ENCODE data around the gene DIPK1C.

GRCh38 chr18:74438091-74438490 lies 19.0 kb downstream of the DIPK1C start:
- TF ChIP-seq CTCF (IDR thresholded peaks at IDR 0.05) (no peak), POLR2AphosphoS5 (IDR thresholded peaks at IDR 0.05) (no peak), POLR2A (IDR thresholded peaks at IDR 0.05) (no peak), EP300 (IDR thresholded peaks at IDR 0.05) (no peak)

Measured in suprapubic skin (tissue), 4 donors.